Measurements from ENCODE around the gene SAGE1. TPM values are rescaled to one million over a fixed set of nuclear protein-coding genes. Genes with fewer than 3 reads are reported as not detected.
A peak's percentile ranks its signal among the peaks of the same experiment; 100 is the strongest.
"Not testable (repeated sequence)": the region's sequence is repeated elsewhere in the genome, so short reads cannot be mapped to it uniquely, and the experiment has no call there.

SAGE1 gene
- total RNA-seq (not detected), polyA plus RNA-seq (not detected), total RNA-seq (0 reads per million in 6 experiments)

GRCh38 chrX:135893294-135893817 lies at the start of gene SAGE1, which contains the start of gene CT45A10:
Gene SAGE1 (plus strand): TSS chrX:135893716. CDS start chrX:135896243, 2,527 bp downstream.
Gene CT45A10 (minus strand): TSS chrX:135893444. CDS start chrX:135885344, 8,100 bp downstream.
- H3K27me3 Mint-ChIP-seq: peaks cover 0 to 4% (median 2%) of the 10 kb centered on the region in 5 donors
- POLR2A ChIA-PET: no interaction called here
- H3K36me3 Mint-ChIP-seq: no peaks in the 10 kb centered on the region
- peak within 1 kb of the TSS in 1 of 10 donors; percentile 37 for H3K27ac Mint-ChIP-seq
- no peak within 1 kb of the TSS for H3K4me3 Mint-ChIP-seq
- no peaks in the 10 kb centered on the region for H3K9me3 Mint-ChIP-seq
- no peak for DNase-seq
- ATAC-seq: no peak
- H3K4me1 Mint-ChIP-seq: no peaks in the 10 kb centered on the region

GRCh38 chrX:135854438-135854837 lies 39.1 kb upstream of the SAGE1 start, which contains the start of gene CT45A8:
Gene CT45A8 (minus strand): TSS chrX:135854538. CDS start chrX:135850783, 3,755 bp downstream.
- H3K4me1 Mint-ChIP-seq, ATAC-seq, H3K27me3 Mint-ChIP-seq, POLR2A ChIA-PET, H3K4me3 Mint-ChIP-seq, H3K9me3 Mint-ChIP-seq, DNase-seq, H3K27ac Mint-ChIP-seq, H3K36me3 Mint-ChIP-seq: not testable (repeated sequence)

DNA sequence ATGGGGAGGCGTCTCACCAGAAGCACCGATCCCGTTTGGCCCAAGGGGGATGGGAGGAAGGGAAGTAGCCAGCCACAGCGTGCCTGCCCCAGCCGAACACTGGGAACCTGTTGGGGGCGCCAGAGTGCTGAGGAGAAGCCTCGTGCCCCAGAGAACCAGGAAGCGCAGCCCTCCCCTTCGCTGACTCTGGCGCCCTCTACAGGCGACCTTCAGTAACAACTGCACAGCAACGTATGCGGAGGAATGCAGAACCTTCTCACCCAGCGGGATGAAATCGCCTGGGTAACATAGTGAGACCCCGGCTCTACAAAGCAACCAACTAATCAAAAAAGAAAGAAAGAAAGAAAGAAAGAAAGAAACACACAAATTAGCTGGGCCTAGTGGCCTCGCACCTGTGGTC lies 21.8 kb upstream of the SAGE1 start, which contains the start of gene CT45A9:
CT45A9 (minus strand) TSS at position 101 of the 400 bp plus-strand sequence. CDS start 3,751 bp downstream, outside the sequence.
- DNase-seq, H3K4me1 Mint-ChIP-seq, H3K27ac Mint-ChIP-seq, H3K9me3 Mint-ChIP-seq, POLR2A ChIA-PET, H3K36me3 Mint-ChIP-seq, H3K27me3 Mint-ChIP-seq, ATAC-seq, H3K4me3 Mint-ChIP-seq: not testable (repeated sequence)

DNA sequence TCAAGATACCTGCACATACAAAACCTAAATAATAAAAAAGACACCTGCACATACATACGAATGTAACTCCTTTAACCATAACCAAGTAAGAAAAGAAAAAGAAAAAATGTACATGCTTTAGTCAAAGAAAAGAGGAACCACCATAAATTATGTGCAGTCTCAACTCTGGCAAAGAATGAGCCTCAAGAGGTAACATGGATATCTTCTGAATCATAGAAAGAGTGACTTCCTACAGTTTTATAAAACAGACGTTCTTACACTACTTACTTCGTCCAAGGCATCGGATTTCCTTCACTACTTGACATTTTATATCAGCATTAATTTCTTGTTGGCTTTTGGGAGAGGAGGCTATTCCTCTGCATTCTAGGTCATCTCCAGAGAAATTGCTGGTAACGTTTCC lies 10.8 kb upstream of the SAGE1 start:
- H3K4me1 Mint-ChIP-seq, H3K27me3 Mint-ChIP-seq, POLR2A ChIA-PET, DNase-seq, H3K36me3 Mint-ChIP-seq, H3K9me3 Mint-ChIP-seq, H3K27ac Mint-ChIP-seq, ATAC-seq, H3K4me3 Mint-ChIP-seq: not testable (repeated sequence)

DNA sequence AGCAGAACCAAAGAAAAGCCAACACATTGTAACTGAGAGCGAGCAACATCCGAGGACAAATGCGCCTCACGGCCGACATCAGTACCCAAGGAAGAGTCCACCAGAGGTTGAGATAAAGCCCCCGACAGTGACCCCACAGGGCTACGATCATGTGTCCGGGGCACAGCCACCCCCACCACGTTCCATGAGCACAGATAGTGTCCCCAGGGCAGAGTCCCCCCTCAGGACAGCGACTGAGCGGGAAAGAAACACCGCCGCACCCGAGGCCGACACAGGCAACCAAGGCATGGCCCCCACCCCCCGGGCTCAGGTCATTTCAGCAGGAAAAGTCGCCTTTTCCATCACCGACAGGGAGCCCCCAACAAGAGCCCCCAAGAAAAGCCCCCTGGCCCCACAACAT lies 5.3 kb upstream of the SAGE1 start:
- H3K36me3 Mint-ChIP-seq, H3K9me3 Mint-ChIP-seq, DNase-seq, H3K27me3 Mint-ChIP-seq, H3K27ac Mint-ChIP-seq, ATAC-seq, H3K4me3 Mint-ChIP-seq, H3K4me1 Mint-ChIP-seq, POLR2A ChIA-PET: not testable (repeated sequence)

- H3K4me1 Mint-ChIP-seq, ATAC-seq, H3K4me3 Mint-ChIP-seq, POLR2A ChIA-PET, H3K36me3 Mint-ChIP-seq, H3K9me3 Mint-ChIP-seq, H3K27ac Mint-ChIP-seq, H3K27me3 Mint-ChIP-seq: not testable (repeated sequence)
- peak in 1 of 10 donors; percentile 11 for DNase-seq
Measured at GRCh38 chrX:135888976-135889375, 4.5 kb upstream of the SAGE1 start.

DNA sequence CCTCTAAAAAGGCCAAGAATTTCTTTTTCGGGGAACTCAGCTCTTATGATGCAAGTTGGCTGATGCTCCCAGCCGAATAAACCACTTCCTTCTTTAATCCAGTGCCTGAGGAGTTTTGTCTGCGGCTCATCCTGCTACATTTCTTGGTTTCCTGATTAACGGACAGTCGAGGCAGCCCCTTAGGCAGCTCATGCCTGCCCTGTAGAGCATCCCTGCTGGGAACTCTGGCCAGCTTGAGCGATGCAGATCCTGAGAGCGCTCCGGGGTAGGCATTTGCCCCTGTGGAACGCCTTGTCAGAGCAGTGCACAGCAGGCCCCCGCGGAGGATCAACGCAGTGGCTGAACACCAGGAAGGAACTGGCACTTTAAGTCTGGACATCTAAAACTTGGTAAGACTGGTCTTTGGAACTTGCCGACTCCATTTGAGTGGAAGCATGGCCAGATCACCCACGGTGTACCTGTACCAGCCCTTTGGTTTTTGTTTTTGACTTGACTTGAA lies 3.4 kb upstream of the SAGE1 start:
- ATAC-seq (no peak), DNase-seq (no peak)
- Mint-ChIP-seq H3K4me1 (no peaks in the 10 kb centered on the region), H3K4me3 (no peak overlapping the region), H3K27ac (no peak overlapping the region), H3K27me3 (peaks cover 0 to 4% (median 2%) of the 10 kb centered on the region in 5 donors), H3K9me3 (no peaks in the 10 kb centered on the region), H3K36me3 (no peaks in the 10 kb centered on the region)
- POLR2A ChIA-PET: no interaction called here

DNA sequence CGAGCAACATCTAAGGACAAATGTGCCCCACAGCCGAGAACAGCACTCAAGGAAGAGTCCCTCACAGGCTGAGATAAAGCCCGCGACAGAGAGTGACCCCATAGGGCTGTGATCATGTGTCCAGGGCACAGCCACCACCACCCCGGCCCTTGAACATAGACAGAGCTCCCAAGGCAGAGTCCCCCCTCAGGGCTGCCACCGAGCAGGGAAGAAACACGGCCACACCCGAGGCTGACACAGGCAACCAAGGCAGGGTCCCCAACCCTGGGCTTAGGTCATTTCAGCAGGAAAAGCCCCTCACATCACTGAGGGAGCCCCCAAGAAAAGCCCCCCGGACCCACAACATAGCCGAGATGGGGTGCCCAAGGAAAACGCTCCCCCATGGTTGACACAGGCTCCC lies 735 bp upstream of the SAGE1 start:
- no peaks in the 10 kb centered on the region for H3K9me3 Mint-ChIP-seq
- peaks cover 0 to 4% (median 2%) of the 10 kb centered on the region in 5 donors for H3K27me3 Mint-ChIP-seq
- DNase-seq: no peak
- no peaks in the 10 kb centered on the region for H3K4me1 Mint-ChIP-seq
- ATAC-seq: no peak
- POLR2A ChIA-PET: no interaction called here
- no peak overlapping the region for H3K27ac Mint-ChIP-seq
- no peak overlapping the region for H3K4me3 Mint-ChIP-seq
- H3K36me3 Mint-ChIP-seq: no peaks in the 10 kb centered on the region

- DNase-seq (no peak), ATAC-seq (no peak)
- no peak overlapping the region for H3K27ac Mint-ChIP-seq
- no peaks in the 10 kb centered on the region for H3K4me1 Mint-ChIP-seq
- no peak overlapping the region for H3K4me3 Mint-ChIP-seq
- H3K27me3 Mint-ChIP-seq: peaks cover 0 to 8% (median 0%) of the 10 kb centered on the region in 5 donors
- H3K9me3 Mint-ChIP-seq: peaks cover 0 to 3% (median 0%) of the 10 kb centered on the region in 9 donors
- H3K36me3 Mint-ChIP-seq: no peaks in the 10 kb centered on the region
- POLR2A ChIA-PET: no interaction called here
Measured at GRCh38 chrX:135910251-135910650, 16.7 kb downstream of the SAGE1 start.

DNA sequence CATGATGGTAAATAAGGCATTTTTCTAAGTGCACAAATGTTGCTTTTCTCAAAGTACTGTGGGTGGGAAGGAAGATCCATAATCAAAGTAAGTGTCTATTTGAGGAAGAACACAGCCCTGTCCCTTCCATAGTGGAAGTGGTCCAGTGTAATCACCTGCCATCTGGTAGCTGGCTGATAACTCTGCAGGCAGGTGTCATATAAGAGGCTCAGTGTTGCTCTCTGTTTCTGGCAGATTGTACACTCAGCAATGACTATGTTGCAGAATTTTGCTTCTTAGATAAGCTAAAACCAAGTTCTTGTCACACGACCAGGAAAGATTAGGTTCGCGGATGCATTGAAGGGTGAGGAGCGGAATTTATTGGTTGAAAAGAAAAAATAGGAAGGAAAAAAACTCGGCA lies 20.9 kb downstream of the SAGE1 start:
- POLR2A ChIA-PET: no interaction called here
- Mint-ChIP-seq H3K4me1 (no peaks in the 10 kb centered on the region), H3K27ac (no peak overlapping the region), H3K4me3 (no peak overlapping the region), H3K36me3 (no peaks in the 10 kb centered on the region), H3K9me3 (no peaks in the 10 kb centered on the region), H3K27me3 (peaks cover 0 to 4% (median 0%) of the 10 kb centered on the region in 5 donors)
- DNase-seq (no peak), ATAC-seq (no peak)

DNA sequence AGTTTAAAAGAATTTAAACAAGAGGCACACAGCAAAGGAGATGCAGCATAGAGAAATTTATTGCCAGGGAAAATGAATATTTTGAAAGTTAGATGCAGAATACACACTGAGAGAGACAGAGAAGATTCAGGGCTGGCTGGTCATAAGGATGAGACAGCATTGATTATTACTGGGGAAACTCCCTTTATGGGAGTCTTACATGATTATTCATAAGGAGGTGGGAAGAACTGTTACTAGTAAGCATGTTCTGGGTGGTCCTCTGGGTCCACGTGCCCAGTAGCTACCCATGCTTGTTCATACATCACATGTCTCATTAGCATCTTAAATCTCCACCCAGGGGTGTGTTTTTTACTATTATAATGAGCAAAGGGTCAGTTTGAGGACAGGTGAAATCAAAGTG lies 27.0 kb downstream of the SAGE1 start:
- not testable (repeated sequence) for ATAC-seq, H3K4me1 Mint-ChIP-seq, H3K36me3 Mint-ChIP-seq

GRCh38 chrX:135923353-135923752 lies 29.8 kb downstream of the SAGE1 start:
- no peak overlapping the region for H3K4me3 Mint-ChIP-seq
- H3K27me3 Mint-ChIP-seq: peaks cover 0 to 6% (median 0%) of the 10 kb centered on the region in 5 donors
- H3K27ac Mint-ChIP-seq: no peak overlapping the region
- no peaks in the 10 kb centered on the region for H3K9me3 Mint-ChIP-seq
- ATAC-seq: no peak
- no peaks in the 10 kb centered on the region for H3K36me3 Mint-ChIP-seq
- no peak for DNase-seq
- POLR2A ChIA-PET: no interaction called here
- H3K4me1 Mint-ChIP-seq: no peaks in the 10 kb centered on the region

More for the DNA sequence above, 27.0 kb downstream of the SAGE1 start:
- DNase-seq, H3K4me3 Mint-ChIP-seq, H3K9me3 Mint-ChIP-seq, H3K27ac Mint-ChIP-seq, POLR2A ChIA-PET, H3K27me3 Mint-ChIP-seq: not testable (repeated sequence)

GRCh38 chrX:135927897-135928296 lies 34.4 kb downstream of the SAGE1 start:
- DNase-seq (no peak), ATAC-seq (no peak)
- H3K36me3 Mint-ChIP-seq: no peaks in the 10 kb centered on the region
- peaks cover 0 to 2% (median 0%) of the 10 kb centered on the region in 4 donors for H3K4me1 Mint-ChIP-seq
- no peak overlapping the region for H3K27ac Mint-ChIP-seq
- POLR2A ChIA-PET: no interaction called here
- H3K27me3 Mint-ChIP-seq: no peaks in the 10 kb centered on the region
- H3K9me3 Mint-ChIP-seq: no peaks in the 10 kb centered on the region
- no peak overlapping the region for H3K4me3 Mint-ChIP-seq
